Neural progenitor cell (in vitro differentiated cells): ENCODE data around the gene GALR2.

ENCODE experiments used
- CTCF ChIP-seq: fragments of 200-600 bp; sonication (generic); IDR thresholded peaks from 2 replicates; pipeline ENCODE4 v1.5.1; 2017; ENCODE audit warnings: antibody characterized with exemption, mild to moderate bottlenecking
- EZH2 ChIP-seq: fragments of 200-600 bp; sonication (generic); IDR thresholded peaks from 2 replicates; pipeline ENCODE4 v1.6.1; 2017; ENCODE audit warnings: antibody characterized with exemption, mild to moderate bottlenecking, moderate library complexity
- EZH2phosphoT487 ChIP-seq: fragments of 200-600 bp; sonication (generic); IDR thresholded peaks from 2 replicates; pipeline ENCODE4 v1.6.1; 2017; ENCODE audit warnings: antibody characterized with exemption

DNA sequence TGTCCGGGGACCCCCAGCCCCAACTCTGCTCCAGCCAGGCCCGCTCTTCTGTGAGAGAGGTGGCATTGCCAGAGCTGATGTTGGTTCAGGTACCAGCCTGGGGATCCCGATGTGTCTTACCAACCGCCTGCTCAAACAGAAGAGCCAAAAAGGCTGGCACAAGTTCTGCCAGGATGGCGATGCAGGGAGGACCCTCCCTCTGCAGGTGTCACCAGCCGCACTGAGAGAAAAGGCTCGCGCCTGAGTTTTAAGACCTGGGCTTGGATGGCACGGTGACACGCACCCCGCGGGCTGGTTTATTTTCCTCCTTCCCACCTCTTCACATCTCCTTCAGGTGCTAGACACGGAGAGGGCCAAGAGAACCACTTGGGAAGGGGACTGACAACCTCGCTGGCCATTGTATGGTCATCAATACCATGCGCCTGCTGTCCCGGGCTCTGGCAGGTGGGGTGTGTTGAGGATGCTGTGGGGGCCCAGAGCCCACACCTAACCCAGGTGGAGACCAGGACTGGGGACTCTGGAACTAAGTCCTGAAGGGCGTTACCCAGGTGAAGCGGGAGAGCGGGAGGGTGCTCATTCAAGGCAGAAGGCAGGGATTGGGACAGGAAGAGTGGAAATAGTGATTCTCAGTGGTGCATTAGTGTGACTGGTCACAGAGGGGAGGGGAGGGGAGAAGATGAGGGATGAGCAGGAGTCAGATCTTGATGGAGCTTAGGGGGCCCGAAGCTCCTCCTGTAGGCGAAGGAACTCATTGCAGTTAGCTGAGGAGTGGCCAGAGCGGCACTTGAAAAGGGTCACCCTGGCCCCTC, 50.2 kb downstream of the GALR2 start:
- TF ChIP-seq CTCF (peak; percentile 46), EZH2 (no peak), EZH2phosphoT487 (no peak)
